Measurements from ENCODE around the gene RNF125. TPM values are rescaled to one million over a fixed set of nuclear protein-coding genes. Genes with fewer than 3 reads are reported as not detected.

The RNF125 gene
- total and polyA plus RNA-seq, 9 of the 15 experiments (the other 6 are each of a cell fraction or from before 2014, with no cell fraction given) = 0.01 to 0.29 (median 0.07) TPM; not detected in 1

DNA sequence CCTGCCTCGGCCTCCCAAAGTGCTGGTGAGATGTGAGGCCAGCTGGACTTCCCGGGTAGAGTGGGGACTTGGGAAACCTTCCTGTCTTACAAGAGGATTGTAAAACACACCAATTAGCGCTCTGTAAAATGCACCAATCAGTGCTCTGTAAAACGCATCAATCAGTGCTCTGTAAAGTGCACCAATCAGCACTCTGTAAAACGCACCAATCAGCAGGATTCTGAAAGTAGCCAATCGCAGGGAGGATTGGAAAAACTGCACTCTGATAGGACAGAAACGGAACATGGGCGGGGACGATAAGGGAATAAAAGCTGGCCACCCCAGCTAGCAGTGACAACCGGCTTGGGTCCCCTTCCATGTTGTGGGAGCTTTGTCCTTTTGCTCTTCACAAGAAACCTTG is 19.0 kb downstream of the RNF125 start:
- in situ Hi-C loops (cut with MboI) = no loop called here
- Histone ChIP-seq H3K36me3 (ENCODE audit: control insufficient read depth, insufficient read depth, low read length) (no peaks in the 10 kb centered on the region), H3K4me3 (no peak overlapping the region), H4K20me1 (replicated peaks; ENCODE audit: control insufficient read depth, insufficient read depth, low read length) (no peaks in the 10 kb centered on the region), H3K9me3 (replicated peaks; ENCODE audit: control insufficient read depth, insufficient read depth, low read depth, low read length) (no peaks in the 10 kb centered on the region), H3K27ac (ENCODE audit: extremely low read depth, low read depth, low read length) (no peak overlapping the region), H3K4me1 (replicated peaks in 1 of 2; ENCODE audit: control insufficient read depth in 2 of 2, insufficient read depth in 2 of 2, low read length in 2 of 2) (no peaks in the 10 kb centered on the region), H3K4me2 (ENCODE audit: insufficient read depth, low read length) (no peak overlapping the region), H3K27me3 (ENCODE audit: control insufficient read depth in 2 of 2, insufficient read depth in 2 of 2, low read length in 2 of 2) (peaks cover 19 to 20% of the 10 kb centered on the region in 2 experiments; a peak in 4 of 5 replicates), H2AFZ (ENCODE audit: low read depth, low read length) (no peak overlapping the region), H3K9ac (ENCODE audit: insufficient read depth in 1 of 2, low read depth in 2 of 2, low read length in 2 of 2) (no peak overlapping the region), H3K9me1 (ENCODE audit: control insufficient read depth, insufficient read depth, low read length) (no peaks in the 10 kb centered on the region), H3K79me2 (ENCODE audit: control insufficient read depth, insufficient read depth, low read length) (no peaks in the 10 kb centered on the region)
- 3% methylated on average over 10 of the region's 10 CpGs for WGBS (ENCODE audit: insufficient coverage, low coverage, missing lambda C conversion rate)
- DNase-seq (ENCODE audit: extremely low read depth in 1 of 4, low spot score in 3 of 4) (no peak), FAIRE-seq (no peak), ATAC-seq (peak; percentile 44; the same call in 2 of the 3 replicates)
- ChIA-PET POLR2A (interaction anchor here (0.6 to 1.1 kb wide), 2 partner anchors 15 to 54 kb away, joined by 3 read pairs; partner anchors contain the start of gene RNF138), CTCF (ENCODE audit: low intra/inter-chr PET ratio) (no interaction called here)
- intact Hi-C loops (cut with micrococcal nuclease) = no loop called here
- BruUV-seq (replicated peaks) = no TSS peak
- TF ChIP-seq ZFX (CRISPR knock-in tag; IDR thresholded peaks at IDR 0.05) (no peak), MAFK (IDR thresholded peaks at IDR 0.05; ENCODE audit: low read length) (no peak), SRF (CRISPR knock-in tag; IDR thresholded peaks at IDR 0.05) (no peak), ZNF77 (CRISPR knock-in tag; IDR thresholded peaks at IDR 0.05) (no peak), NCOA6 (IDR thresholded peaks at IDR 0.05) (no peak), CBFA2T2 (conservative IDR thresholded peaks at IDR 0.05) (no peak), CEBPB (tag; IDR thresholded peaks at IDR 0.05) (no peak), RAD51 (IDR thresholded peaks at IDR 0.05; ENCODE audit: borderline replicate concordance, low read depth) (no peak), NBN (IDR thresholded peaks at IDR 0.05; ENCODE audit: low read depth) (no peak)
- TF ChIP-seq, protein P1, sequence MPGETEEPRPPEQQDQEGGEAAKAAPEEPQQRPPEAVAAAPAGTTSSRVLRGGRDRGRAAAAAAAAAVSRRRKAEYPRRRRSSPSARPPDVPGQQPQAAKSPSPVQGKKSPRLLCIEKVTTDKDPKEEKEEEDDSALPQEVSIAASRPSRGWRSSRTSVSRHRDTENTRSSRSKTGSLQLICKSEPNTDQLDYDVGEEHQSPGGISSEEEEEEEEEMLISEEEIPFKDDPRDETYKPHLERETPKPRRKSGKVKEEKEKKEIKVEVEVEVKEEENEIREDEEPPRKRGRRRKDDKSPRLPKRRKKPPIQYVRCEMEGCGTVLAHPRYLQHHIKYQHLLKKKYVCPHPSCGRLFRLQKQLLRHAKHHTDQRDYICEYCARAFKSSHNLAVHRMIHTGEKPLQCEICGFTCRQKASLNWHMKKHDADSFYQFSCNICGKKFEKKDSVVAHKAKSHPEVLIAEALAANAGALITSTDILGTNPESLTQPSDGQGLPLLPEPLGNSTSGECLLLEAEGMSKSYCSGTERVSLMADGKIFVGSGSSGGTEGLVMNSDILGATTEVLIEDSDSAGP (CRISPR knock-in tag; IDR thresholded peaks at IDR 0.05) = no peak
- TF ChIP-seq, protein P2, sequence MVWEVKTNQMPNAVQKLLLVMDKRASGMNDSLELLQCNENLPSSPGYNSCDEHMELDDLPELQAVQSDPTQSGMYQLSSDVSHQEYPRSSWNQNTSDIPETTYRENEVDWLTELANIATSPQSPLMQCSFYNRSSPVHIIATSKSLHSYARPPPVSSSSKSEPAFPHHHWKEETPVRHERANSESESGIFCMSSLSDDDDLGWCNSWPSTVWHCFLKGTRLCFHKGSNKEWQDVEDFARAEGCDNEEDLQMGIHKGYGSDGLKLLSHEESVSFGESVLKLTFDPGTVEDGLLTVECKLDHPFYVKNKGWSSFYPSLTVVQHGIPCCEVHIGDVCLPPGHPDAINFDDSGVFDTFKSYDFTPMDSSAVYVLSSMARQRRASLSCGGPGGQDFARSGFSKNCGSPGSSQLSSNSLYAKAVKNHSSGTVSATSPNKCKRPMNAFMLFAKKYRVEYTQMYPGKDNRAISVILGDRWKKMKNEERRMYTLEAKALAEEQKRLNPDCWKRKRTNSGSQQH (CRISPR knock-in tag; IDR thresholded peaks at IDR 0.05) = no peak
- TF ChIP-seq, protein P3, sequence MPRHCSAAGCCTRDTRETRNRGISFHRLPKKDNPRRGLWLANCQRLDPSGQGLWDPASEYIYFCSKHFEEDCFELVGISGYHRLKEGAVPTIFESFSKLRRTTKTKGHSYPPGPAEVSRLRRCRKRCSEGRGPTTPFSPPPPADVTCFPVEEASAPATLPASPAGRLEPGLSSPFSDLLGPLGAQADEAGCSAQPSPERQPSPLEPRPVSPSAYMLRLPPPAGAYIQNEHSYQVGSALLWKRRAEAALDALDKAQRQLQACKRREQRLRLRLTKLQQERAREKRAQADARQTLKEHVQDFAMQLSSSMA (CRISPR knock-in tag; IDR thresholded peaks at IDR 0.05) = no peak
- TF ChIP-seq, protein P4, sequence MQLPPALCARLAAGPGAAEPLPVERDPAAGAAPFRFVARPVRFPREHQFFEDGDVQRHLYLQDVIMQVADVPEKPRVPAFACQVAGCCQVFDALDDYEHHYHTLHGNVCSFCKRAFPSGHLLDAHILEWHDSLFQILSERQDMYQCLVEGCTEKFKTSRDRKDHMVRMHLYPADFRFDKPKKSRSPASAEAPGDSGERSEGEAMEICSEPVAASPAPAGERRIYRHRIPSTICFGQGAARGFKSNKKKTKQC (CRISPR knock-in tag; IDR thresholded peaks at IDR 0.05) = no peak
- TF ChIP-seq, protein P5, sequence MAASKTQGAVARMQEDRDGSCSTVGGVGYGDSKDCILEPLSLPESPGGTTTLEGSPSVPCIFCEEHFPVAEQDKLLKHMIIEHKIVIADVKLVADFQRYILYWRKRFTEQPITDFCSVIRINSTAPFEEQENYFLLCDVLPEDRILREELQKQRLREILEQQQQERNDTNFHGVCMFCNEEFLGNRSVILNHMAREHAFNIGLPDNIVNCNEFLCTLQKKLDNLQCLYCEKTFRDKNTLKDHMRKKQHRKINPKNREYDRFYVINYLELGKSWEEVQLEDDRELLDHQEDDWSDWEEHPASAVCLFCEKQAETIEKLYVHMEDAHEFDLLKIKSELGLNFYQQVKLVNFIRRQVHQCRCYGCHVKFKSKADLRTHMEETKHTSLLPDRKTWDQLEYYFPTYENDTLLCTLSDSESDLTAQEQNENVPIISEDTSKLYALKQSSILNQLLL (CRISPR knock-in tag; IDR thresholded peaks at IDR 0.05; ENCODE audit: borderline replicate concordance) = no peak
